ENCODE results near the gene MICAL2. TPM values are rescaled to one million over a fixed set of nuclear protein-coding genes. Genes with fewer than 3 reads are reported as not detected.

Gene MICAL2
- total and polyA plus RNA-seq, 2 of the 8 experiments (the other 6 are each of a cell fraction or from before 2014, with no cell fraction given) = 1.3 to 4.1 TPM

GRCh38 chr11:12152321-12152720, 41.9 kb downstream of the MICAL2 start:
- H4K8ac ChIP-seq (ENCODE audit: extremely low read depth, insufficient read depth, low read length) = no peak overlapping the region
- H3K9me3 ChIP-seq (ENCODE audit: insufficient read depth in 2 of 2, low read depth in 1 of 2, low read length in 1 of 2) = no peaks in the 10 kb centered on the region
- H3K9ac ChIP-seq (replicated peaks in 1 of 4; ENCODE audit: extremely low read depth in 1 of 4, low read depth in 3 of 4, low read length in 3 of 4) = no peak overlapping the region
- H3K27me3 ChIP-seq (replicated peaks in 1 of 4; ENCODE audit: control insufficient read depth in 3 of 4, extremely low read depth in 1 of 4, insufficient read depth in 3 of 4, low read length in 3 of 4) = no peaks in the 10 kb centered on the region; a peak in 1 of 7 replicates
- no peak overlapping the region for H3K23ac ChIP-seq (ENCODE audit: insufficient read length)
- H3K36me3 ChIP-seq (ENCODE audit: control insufficient read depth in 2 of 4, insufficient read depth in 4 of 4, low read length in 3 of 4) = no peaks in the 10 kb centered on the region
- H2BK12ac ChIP-seq (ENCODE audit: low read depth, low read length) = no peak overlapping the region
- no peak overlapping the region for H2BK20ac ChIP-seq (ENCODE audit: low read length)
- ChIA-PET CTCF (ENCODE audit: partially characterized antibody) (interaction anchor here (0.7 to 2.0 kb wide), 3 partner anchors 8 to 519 kb away, joined by 3 to 6 read pairs (median 3); no protein-coding TSS in a partner anchor), POLR2A (ENCODE audit: partially characterized antibody) (no interaction called here)
- no peaks in the 10 kb centered on the region for H3K79me2 ChIP-seq (ENCODE audit: control insufficient read depth in 1 of 2, insufficient read depth in 2 of 2, low read length in 2 of 2)
- H3K4me1 ChIP-seq (replicated peaks in 1 of 4; ENCODE audit: control insufficient read depth in 3 of 4, insufficient read depth in 4 of 4, low read length in 3 of 4) = no peaks in the 10 kb centered on the region
- 95% methylated on average over 2 of the region's 2 CpGs; no CpG with 5 or more reads in 1 of the 2 experiments for WGBS, 2 experiments (ENCODE audit: extremely low coverage in 1 of 2, insufficient coverage in 1 of 2, insufficient read length in 1 of 2, insufficient replicate concordance in 2 of 2, low coverage in 1 of 2, low lambda C conversion rate in 2 of 2, missing lambda C conversion rate in 1 of 2)
- no peak overlapping the region for H3K14ac ChIP-seq (ENCODE audit: insufficient read length)
- no peaks in the 10 kb centered on the region for H4K20me1 ChIP-seq (replicated peaks in 1 of 2; ENCODE audit: control insufficient read depth in 1 of 2, insufficient read depth in 2 of 2, low read length in 2 of 2)
- H3K27ac ChIP-seq (ENCODE audit: low read depth, low read length) = no peak overlapping the region
- no peak overlapping the region for H2BK15ac ChIP-seq (ENCODE audit: low read length)
- no peak overlapping the region for H3K4me2 ChIP-seq (ENCODE audit: insufficient read depth in 1 of 2, low read depth in 2 of 2, low read length in 2 of 2)
- no peak overlapping the region for H3K56ac ChIP-seq (replicated peaks; ENCODE audit: insufficient read length, low read depth, low read length)
- no peak overlapping the region for H2BK5ac ChIP-seq (ENCODE audit: low read depth, low read length)
- H2AFZ ChIP-seq (ENCODE audit: low read length) = no peak overlapping the region
- FAIRE-seq (no peak), DNase-seq (ENCODE audit: low read depth in 1 of 2, low spot score in 2 of 2) (no peak)
- H2AK5ac ChIP-seq (ENCODE audit: low read depth, low read length) = no peak overlapping the region
- no peak overlapping the region for H3K4ac ChIP-seq (replicated peaks; ENCODE audit: insufficient read length, low read depth, low read length)
- H2BK120ac ChIP-seq (replicated peaks; ENCODE audit: low read depth, low read length) = no peak overlapping the region
- H3K23me2 ChIP-seq (ENCODE audit: low read depth, low read length) = no peaks in the 10 kb centered on the region
- no peak overlapping the region for H3K18ac ChIP-seq (ENCODE audit: extremely low read depth, low read length)
- no peaks in the 10 kb centered on the region for H3K79me1 ChIP-seq (ENCODE audit: low read depth, low read length)
- H4K91ac ChIP-seq (replicated peaks; ENCODE audit: insufficient read length, low read length) = no peak overlapping the region
- no peak overlapping the region for H3K4me3 ChIP-seq (ENCODE audit: extremely low read depth in 1 of 4, insufficient read depth in 2 of 4, low read depth in 3 of 4, low read length in 4 of 4)
- H4K5ac ChIP-seq (ENCODE audit: insufficient read length, low read depth, low read length) = no peak overlapping the region
- TF ChIP-seq SIN3A (conservative IDR thresholded peaks at IDR 0.05 in 1 of 2, IDR thresholded peaks at IDR 0.05 in 1 of 2; ENCODE audit: low read depth in 1 of 2, low read length in 2 of 2) (no peak), BRCA1 (IDR thresholded peaks at IDR 0.05; ENCODE audit: low read depth, low read length) (no peak), CTCF (IDR thresholded peaks at IDR 0.05; ENCODE audit: control extremely low read depth in 1 of 3, insufficient read depth in 1 of 3, low read depth in 1 of 3, low read length in 3 of 3) (no peak), CREB1 (IDR thresholded peaks at IDR 0.05) (no peak), PHF8 (conservative IDR thresholded peaks at IDR 0.05; ENCODE audit: low read depth, low read length) (no peak), SIX5 (IDR thresholded peaks at IDR 0.05; ENCODE audit: low read depth, low read length) (no peak), HDAC2 (IDR thresholded peaks at IDR 0.05; ENCODE audit: borderline replicate concordance in 1 of 2, low read depth in 2 of 2, low read length in 2 of 2) (no peak), EGR1 (IDR thresholded peaks at IDR 0.05; ENCODE audit: borderline replicate concordance, low read depth, low read length) (no peak), TEAD4 (IDR thresholded peaks at IDR 0.05; ENCODE audit: low read depth, low read length) (no peak), RBBP5 (IDR thresholded peaks at IDR 0.05; ENCODE audit: borderline replicate concordance, low read depth, low read length) (no peak), HDAC6 (IDR thresholded peaks at IDR 0.05; ENCODE audit: low read depth, low read length) (no peak), CTBP2 (IDR thresholded peaks at IDR 0.05; ENCODE audit: borderline replicate concordance, insufficient read depth, insufficient read length, low read length) (no peak)

Data from H1 (cell line).